Caco-2 (cell line): Measurements from ENCODE around the gene CRIP1. TPM values are rescaled to one million over a fixed set of nuclear protein-coding genes. Genes with fewer than 3 reads are reported as not detected.

ENCODE experiments used
- BruUV-seq: library from RNA; stranded (reverse); fragments of 400-500 nt; replicated peaks from 2 replicates; lab custom pipeline; 2021; lab: Mats Ljungman, UMichigan
- CTCF ChIA-PET: fragments of 300-600 bp; sonication (Branson Sonifier 250); formaldehyde crosslinking; loops from one replicate; lab custom pipeline; 2022; ENCODE audit warnings: antibody characterized with exemption; lab: Charles Lee
- POLR2A ChIA-PET: fragments of 300-600 bp; sonication (Branson Sonifier 250); formaldehyde crosslinking; loops from one replicate; lab custom pipeline; 2022; ENCODE audit warnings: antibody characterized with exemption; lab: Charles Lee
- DNase-seq, 2 experiments: peaks; one replicate each; pipeline versions ENCODE4 v3.0.0 to v3.0.0-alpha.2; 2020 to 2022
- H3K27me3 ChIP-seq: replicated peaks from 2 replicates; pipeline ENCODE4 v1.6.0; 2011; ENCODE audit warnings: low read length; ENCODE audit not compliant: control insufficient read depth, insufficient read depth
- H3K36me3 ChIP-seq: 2 replicates; pipeline ENCODE4 v1.5.1; 2011; ENCODE audit warnings: low read length; ENCODE audit not compliant: control insufficient read depth, insufficient read depth
- H3K4me1 ChIP-seq: fragments of 250-450 bp; sonication (Bioruptor Pico); 2 replicates; pipeline ENCODE4 v1.5.1; 2020; ENCODE audit warnings: mild to moderate bottlenecking
- H3K4me3 ChIP-seq: 2 replicates; pipeline ENCODE4 v1.5.1; 2011; ENCODE audit warnings: low read depth, mild to moderate bottlenecking, control low read depth, low read length
- H3K9me3 ChIP-seq: fragments of 250-450 bp; sonication (Bioruptor Pico); 2 replicates; pipeline ENCODE4 v1.5.1; 2020; ENCODE audit warnings: mild to moderate bottlenecking, moderate library complexity
- H3K27ac Mint-ChIP-seq: one replicate; pipeline ENCODE4 v1.8.0; 2022; ENCODE audit warnings: mixed read lengths; ENCODE audit not compliant: unreplicated experiment
- H3K27me3 Mint-ChIP-seq: one replicate; pipeline ENCODE4 v1.8.0; 2022; ENCODE audit warnings: mixed read lengths; ENCODE audit not compliant: insufficient read depth, unreplicated experiment
- H3K36me3 Mint-ChIP-seq: one replicate; pipeline ENCODE4 v1.8.0; 2022; ENCODE audit warnings: mild to moderate bottlenecking, mixed read lengths; ENCODE audit not compliant: insufficient read depth, unreplicated experiment
- H3K4me1 Mint-ChIP-seq: one replicate; pipeline ENCODE4 v1.8.0; 2022; ENCODE audit warnings: low read depth, mixed read lengths; ENCODE audit not compliant: unreplicated experiment
- H3K4me3 Mint-ChIP-seq: one replicate; pipeline ENCODE4 v1.8.0; 2022; ENCODE audit warnings: mild to moderate bottlenecking, moderate library complexity, mixed read lengths; ENCODE audit not compliant: unreplicated experiment
- H3K9me3 Mint-ChIP-seq: one replicate; pipeline ENCODE4 v1.8.0; 2022; ENCODE audit warnings: mixed read lengths; ENCODE audit not compliant: unreplicated experiment
- intact Hi-C: fragments of 100-400 bp; cut with micrococcal nuclease; formaldehyde crosslinking; loops from one replicate; pipeline ENCODE4 v1.10.0; 2022; ENCODE audit not compliant: unreplicated experiment
- total RNA-seq: library from RNA; stranded (reverse); gene quantifications from 2 replicates; pipeline ENCODE4 v1.2.3, GENCODE V29; 2022
- TF ChIP-seq, protein P1 (sequence below), 2 experiments: fragments of 200-600 bp in 1 of 2; IDR thresholded peaks; 1 replicate in 1 of 2; 2 replicates in 1 of 2; pipeline versions ENCODE4 v1.5.1 to v1.8.0; 2011 to 2022; ENCODE audit warnings: antibody characterized with exemption in 1 of 2, control low read depth in 1 of 2, inconsistent platforms in 1 of 2, low read depth in 1 of 2, low read length in 1 of 2, mild to moderate bottlenecking in 1 of 2, moderate library complexity in 1 of 2; ENCODE audit not compliant: insufficient read depth in 1 of 2, severe bottlenecking in 1 of 2, unreplicated experiment in 1 of 2

The CRIP1 gene
- total RNA-seq, 1 experiment from 2014 or later, result 75.1 TPM

- POLR2A ChIA-PET, result no interaction called here
- Mint-ChIP-seq H3K36me3 (peaks cover 50% of the 10 kb centered on the region), H3K9me3 (no peaks in the 10 kb centered on the region), H3K4me3 (no peak overlapping the region), H3K4me1 (no peaks in the 10 kb centered on the region), H3K27ac (no peak overlapping the region), H3K27me3 (no peaks in the 10 kb centered on the region)
- no peaks in the 10 kb centered on the region for H3K27me3 ChIP-seq
- DNase-seq, result no peak
- no peaks in the 10 kb centered on the region for H3K9me3 ChIP-seq
- BruUV-seq, result no TSS peak
- no peak overlapping the region for H3K4me3 ChIP-seq
- H3K4me1 ChIP-seq, result no peaks in the 10 kb centered on the region
- H3K36me3 ChIP-seq, result no peaks in the 10 kb centered on the region; the same call in none of the 2 replicates
- CTCF ChIA-PET, result no interaction called here
- intact Hi-C loops, result no loop called here
- TF ChIP-seq, protein P1, sequence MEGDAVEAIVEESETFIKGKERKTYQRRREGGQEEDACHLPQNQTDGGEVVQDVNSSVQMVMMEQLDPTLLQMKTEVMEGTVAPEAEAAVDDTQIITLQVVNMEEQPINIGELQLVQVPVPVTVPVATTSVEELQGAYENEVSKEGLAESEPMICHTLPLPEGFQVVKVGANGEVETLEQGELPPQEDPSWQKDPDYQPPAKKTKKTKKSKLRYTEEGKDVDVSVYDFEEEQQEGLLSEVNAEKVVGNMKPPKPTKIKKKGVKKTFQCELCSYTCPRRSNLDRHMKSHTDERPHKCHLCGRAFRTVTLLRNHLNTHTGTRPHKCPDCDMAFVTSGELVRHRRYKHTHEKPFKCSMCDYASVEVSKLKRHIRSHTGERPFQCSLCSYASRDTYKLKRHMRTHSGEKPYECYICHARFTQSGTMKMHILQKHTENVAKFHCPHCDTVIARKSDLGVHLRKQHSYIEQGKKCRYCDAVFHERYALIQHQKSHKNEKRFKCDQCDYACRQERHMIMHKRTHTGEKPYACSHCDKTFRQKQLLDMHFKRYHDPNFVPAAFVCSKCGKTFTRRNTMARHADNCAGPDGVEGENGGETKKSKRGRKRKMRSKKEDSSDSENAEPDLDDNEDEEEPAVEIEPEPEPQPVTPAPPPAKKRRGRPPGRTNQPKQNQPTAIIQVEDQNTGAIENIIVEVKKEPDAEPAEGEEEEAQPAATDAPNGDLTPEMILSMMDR (IDR thresholded peaks at IDR 0.05; ENCODE audit: insufficient read depth in 1 of 2, low read depth in 1 of 2, low read length in 1 of 2, severe bottlenecking in 1 of 2, unreplicated experiment in 1 of 2), result no peak
These were observed 21.3 kb upstream of the CRIP1 start for GRCh38 chr14:105465209-105466031.

GRCh38 chr14:105466531-105467248, 20.0 kb upstream of the CRIP1 start:
- DNase-seq, result no peak
- POLR2A ChIA-PET, result no interaction called here
- Mint-ChIP-seq H3K27ac (no peak overlapping the region), H3K4me3 (no peak overlapping the region), H3K36me3 (peaks cover 37% of the 10 kb centered on the region), H3K4me1 (no peaks in the 10 kb centered on the region), H3K27me3 (no peaks in the 10 kb centered on the region), H3K9me3 (no peaks in the 10 kb centered on the region)
- TF ChIP-seq, protein P1 (IDR thresholded peaks at IDR 0.05; ENCODE audit: insufficient read depth in 1 of 2, low read depth in 1 of 2, low read length in 1 of 2, severe bottlenecking in 1 of 2, unreplicated experiment in 1 of 2), result no peak
- intact Hi-C loops, result no loop called here
- Histone ChIP-seq H3K27me3 (no peaks in the 10 kb centered on the region), H3K4me3 (no peak overlapping the region), H3K36me3 (no peaks in the 10 kb centered on the region; the same call in none of the 2 replicates), H3K9me3 (no peaks in the 10 kb centered on the region), H3K4me1 (peaks cover 6% of the 10 kb centered on the region; the same call in 1 of the 2 replicates)
- no TSS peak for BruUV-seq
- CTCF ChIA-PET, result no interaction called here

DNA sequence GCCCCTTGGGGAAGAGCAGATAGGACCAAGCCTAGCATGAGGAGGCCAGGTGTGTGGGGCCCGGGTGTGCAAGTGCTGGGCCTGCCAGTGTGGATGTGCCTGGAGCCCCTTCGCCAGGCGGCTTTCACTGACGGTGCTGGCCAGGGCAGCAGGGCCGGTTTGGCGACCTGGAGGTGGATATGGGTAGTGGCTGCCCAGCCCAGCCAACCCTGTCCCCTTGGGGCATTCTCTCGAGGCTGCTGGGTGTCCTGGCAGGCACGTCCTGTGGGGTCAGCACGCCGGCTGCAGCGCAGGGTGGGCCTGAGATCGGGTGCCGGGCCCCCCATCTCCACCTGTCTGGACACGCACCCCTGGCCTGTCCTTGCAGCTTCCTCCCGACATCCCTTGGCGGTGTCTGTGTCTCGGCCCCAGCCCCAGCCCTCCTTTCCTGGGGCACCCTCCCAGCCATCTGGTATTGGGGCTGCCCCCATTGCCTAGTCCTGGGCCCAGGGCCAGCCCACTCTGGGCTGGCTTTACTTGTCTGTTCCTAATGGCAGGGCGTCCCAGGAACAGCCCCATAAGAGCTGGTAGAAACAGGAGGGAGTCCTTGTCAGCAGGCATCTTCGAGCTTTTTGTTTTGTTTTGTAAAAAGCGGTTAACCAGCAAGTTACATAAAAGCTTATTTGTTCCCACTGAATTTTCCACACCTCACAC, 19.3 kb upstream of the CRIP1 start:
- H3K4me3 ChIP-seq, result no peak overlapping the region
- Mint-ChIP-seq H3K27ac (no peak overlapping the region), H3K36me3 (peaks cover 34% of the 10 kb centered on the region), H3K4me1 (no peaks in the 10 kb centered on the region), H3K27me3 (no peaks in the 10 kb centered on the region), H3K4me3 (no peak overlapping the region), H3K9me3 (no peaks in the 10 kb centered on the region)
- ChIA-PET CTCF (no interaction called here), POLR2A (no interaction called here)
- DNase-seq, result no peak
- no peaks in the 10 kb centered on the region for H3K9me3 ChIP-seq
- no TSS peak for BruUV-seq
- intact Hi-C loops, result no loop called here
- H3K27me3 ChIP-seq, result no peaks in the 10 kb centered on the region
- H3K36me3 ChIP-seq, result no peaks in the 10 kb centered on the region; the same call in none of the 2 replicates
- H3K4me1 ChIP-seq, result peaks cover 6% of the 10 kb centered on the region; the same call in 1 of the 2 replicates
- TF ChIP-seq, protein P1 (IDR thresholded peaks at IDR 0.05; ENCODE audit: insufficient read depth in 1 of 2, low read depth in 1 of 2, low read length in 1 of 2, severe bottlenecking in 1 of 2, unreplicated experiment in 1 of 2), result no peak
